K562 (cell line): ENCODE measurements around the gene NTRK1. TPM values are rescaled to one million over a fixed set of nuclear protein-coding genes. Genes with fewer than 3 reads are reported as not detected.

Experiments used
- CBFA2T3 ChIP-seq: fragments of 450-650 bp; IDR thresholded peaks from 2 replicates; pipeline ENCODE4 v1.6.1; 2017
- ESRRB ChIP-seq: fragments of 250-450 bp; sonication (Bioruptor Pico); IDR thresholded peaks from 2 replicates; pipeline ENCODE4 v1.5.0; 2020; ENCODE audit warnings: mild to moderate bottlenecking, moderate library complexity, borderline replicate concordance
- FOSL1 ChIP-seq: fragments of 200-800 bp; sonication (Bioruptor generic); conservative IDR thresholded peaks from 2 replicates; pipeline ENCODE4 v1.6.1; 2016; ENCODE audit warnings: missing genetic modification characterization, missing compliant biosample characterization
- GTF2E2 ChIP-seq: fragments of 200-800 bp; sonication (Bioruptor generic); IDR thresholded peaks from 2 replicates; pipeline ENCODE4 v1.6.1; 2016; ENCODE audit warnings: missing genetic modification characterization, missing compliant biosample characterization
- NFRKB ChIP-seq: fragments of 450-650 bp; IDR thresholded peaks from 2 replicates; pipeline ENCODE4 v1.6.1; 2016; ENCODE audit warnings: low read depth
- NONO ChIP-seq, 2 experiments: fragments of 200-400 bp in 1 of 2; fragments of 450-650 bp in 1 of 2; formaldehyde crosslinking in 1 of 2; IDR thresholded peaks; 2 replicates each; pipeline ENCODE4 v1.6.1; 2017; ENCODE audit warnings: low read depth in 2 of 2, mild to moderate bottlenecking in 2 of 2, moderate library complexity in 2 of 2, low read length in 1 of 2
- RCOR1 ChIP-seq, 2 experiments: IDR thresholded peaks; 2 replicates each; pipeline ENCODE4 v1.6.1; 2012; ENCODE audit warnings: low read depth in 2 of 2, low read length in 2 of 2, borderline replicate concordance in 1 of 2, improper control_type of control experiment in 1 of 2
- SAP30 ChIP-seq: fragments of 200-600 bp; sonication (generic); IDR thresholded peaks from 2 replicates; pipeline ENCODE4 v1.6.1; 2012; ENCODE audit warnings: borderline replicate concordance, low read depth, mild to moderate bottlenecking, moderate library complexity, low read length, control low read depth, inconsistent platforms; ENCODE audit not compliant: insufficient read depth, poor library complexity, severe bottlenecking
- SOX6 ChIP-seq: fragments of 450-650 bp; IDR thresholded peaks from 2 replicates; pipeline ENCODE4 v1.6.1; 2014; ENCODE audit warnings: mild to moderate bottlenecking
- SREBF2 ChIP-seq: sonication (generic); formaldehyde crosslinking; IDR thresholded peaks from 2 replicates; pipeline ENCODE4 v1.4.0; 2020; ENCODE audit warnings: mild to moderate bottlenecking, missing genetic modification reagents
- STAG1 ChIP-seq: sonication (generic); formaldehyde crosslinking; IDR thresholded peaks from 2 replicates; pipeline ENCODE4 v1.5.0; 2020; ENCODE audit warnings: missing genetic modification reagents, borderline replicate concordance
- ZBTB7A ChIP-seq: IDR thresholded peaks from 2 replicates; pipeline ENCODE4 v1.6.1; 2011; ENCODE audit warnings: low read depth, mild to moderate bottlenecking, low read length, moderate library complexity, borderline replicate concordance; ENCODE audit not compliant: control insufficient read depth
- ZNF551 ChIP-seq: fragments of 250-450 bp; sonication (Bioruptor Pico); IDR thresholded peaks from 2 replicates; pipeline ENCODE4 v1.5.0; 2021; ENCODE audit warnings: mild to moderate bottlenecking, moderate library complexity
- ZNF766 ChIP-seq: fragments of 200-800 bp; sonication (Bioruptor generic); conservative IDR thresholded peaks from 2 replicates; pipeline ENCODE4 v1.6.1; 2016; ENCODE audit warnings: missing genetic modification characterization, missing compliant biosample characterization
- polyA plus RNA-seq, 8 experiments: library from polyadenylated mRNA; depleted of rRNA in 4 of 8; stranded (reverse) in 5 of 8; unstranded in 3 of 8; fragments of >200 nt; fragmentation: Nextera tagmentation in 2 of 8; fragmentation: Illumina TruSeq in 1 of 8; extraction: Ambion mirVana in 2 of 8; extraction: Trizol in 1 of 8; gene quantifications; 2 replicates each; pipeline versions ENCODE4 v1.2.1 to v1.2.3, GENCODE V29; 2011 to 2014; ENCODE audit warnings: inconsistent platforms in 1 of 8, missing spikeins in 1 of 8
- total RNA-seq, 7 experiments: library from RNA; depleted of rRNA in 6 of 7; stranded (reverse); fragments of >200 nt in 6 of 7; fragmentation: Illumina TruSeq in 2 of 7; extraction: Trizol in 2 of 7; gene quantifications; 2 replicates each; pipeline versions ENCODE4 v1.2.1 to v1.2.3, GENCODE V29; 2011 to 2021; ENCODE audit warnings: low replicate concordance in 1 of 7
- TF ChIP-seq, protein P1 (sequence below): fragments of 450-650 bp; formaldehyde crosslinking; IDR thresholded peaks from 2 replicates; pipeline ENCODE4 v1.4.0; 2020; ENCODE audit warnings: mild to moderate bottlenecking, moderate library complexity
- TF ChIP-seq, protein P2 (sequence below): fragments of 450-650 bp; formaldehyde crosslinking; IDR thresholded peaks from 2 replicates; pipeline ENCODE4 v1.4.0; 2020; ENCODE audit warnings: mild to moderate bottlenecking, moderate library complexity
- TF ChIP-seq, protein P3 (sequence below): fragments of 450-650 bp; IDR thresholded peaks from 2 replicates; pipeline ENCODE4 v1.6.1; 2014; ENCODE audit warnings: low read depth, mild to moderate bottlenecking, moderate library complexity, borderline replicate concordance
- TF ChIP-seq, protein P4 (sequence below): sonication (generic); formaldehyde crosslinking; IDR thresholded peaks from 2 replicates; pipeline ENCODE4 v1.8.0; 2022; ENCODE audit warnings: missing genetic modification reagents, mild to moderate bottlenecking, moderate library complexity, borderline replicate concordance
- TF ChIP-seq, protein P5 (sequence below): fragments of 250-450 bp; sonication (Bioruptor Pico); IDR thresholded peaks from 2 replicates; pipeline ENCODE4 v1.8.0; 2021; ENCODE audit warnings: moderate library complexity, mild to moderate bottlenecking, inconsistent platforms

NTRK1 gene
- total and polyA plus RNA-seq, 9 of the 15 experiments (the other 6 are each of a cell fraction or from before 2014, with no cell fraction given), result 0.46 to 30.0 (median 7.9) TPM

DNA sequence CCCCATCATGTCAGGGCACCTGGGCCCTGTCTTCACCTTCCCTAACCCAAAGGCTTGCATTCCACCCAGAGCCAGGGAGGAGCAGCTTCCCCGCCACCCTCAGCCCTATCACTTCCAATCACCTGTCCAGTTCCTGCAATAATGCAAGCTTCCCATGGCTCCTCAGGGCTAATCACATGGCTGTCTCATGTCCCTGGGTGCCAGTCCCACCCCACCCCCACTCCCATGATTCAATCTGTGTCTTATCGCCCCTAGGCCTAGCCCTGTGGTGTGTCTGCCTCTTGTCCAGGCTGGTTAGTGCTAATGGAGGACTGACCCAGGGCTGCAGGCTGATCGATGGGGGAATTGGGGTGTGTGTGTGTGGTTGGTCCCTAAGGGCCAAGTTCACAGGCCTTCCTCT is 21.9 kb downstream of the NTRK1 start (continued):
- TF ChIP-seq, protein P1, sequence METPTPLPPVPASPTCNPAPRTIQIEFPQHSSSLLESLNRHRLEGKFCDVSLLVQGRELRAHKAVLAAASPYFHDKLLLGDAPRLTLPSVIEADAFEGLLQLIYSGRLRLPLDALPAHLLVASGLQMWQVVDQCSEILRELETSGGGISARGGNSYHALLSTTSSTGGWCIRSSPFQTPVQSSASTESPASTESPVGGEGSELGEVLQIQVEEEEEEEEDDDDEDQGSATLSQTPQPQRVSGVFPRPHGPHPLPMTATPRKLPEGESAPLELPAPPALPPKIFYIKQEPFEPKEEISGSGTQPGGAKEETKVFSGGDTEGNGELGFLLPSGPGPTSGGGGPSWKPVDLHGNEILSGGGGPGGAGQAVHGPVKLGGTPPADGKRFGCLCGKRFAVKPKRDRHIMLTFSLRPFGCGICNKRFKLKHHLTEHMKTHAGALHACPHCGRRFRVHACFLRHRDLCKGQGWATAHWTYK (CRISPR knock-in tag), result no peak
- TF ChIP-seq ZBTB7A (no peak), RCOR1 (IDR thresholded peaks at IDR 0.05; ENCODE audit: borderline replicate concordance in 1 of 2, low read depth in 2 of 2, low read length in 2 of 2) (peak in 1 of 2 experiments; percentile 75; a peak in 1 of 4 replicates), CBFA2T3 (peak; percentile 69), SOX6 (peak; percentile 43; the same call in 1 of the 2 replicates), GTF2E2 (tag) (no peak), ZNF551 (no peak), ESRRB (CRISPR knock-in tag) (no peak), STAG1 (no peak), FOSL1 (tag) (peak; percentile 49), ZNF766 (0 out of 2 replicates have a peak, but pooled peaks have one; percentile 53), NONO (IDR thresholded peaks at IDR 0.05; ENCODE audit: low read depth in 2 of 2, low read length in 1 of 2) (no peak), NFRKB (no peak), SREBF2 (CRISPR knock-in tag) (no peak), SAP30 (no peak)
- TF ChIP-seq, protein P2, sequence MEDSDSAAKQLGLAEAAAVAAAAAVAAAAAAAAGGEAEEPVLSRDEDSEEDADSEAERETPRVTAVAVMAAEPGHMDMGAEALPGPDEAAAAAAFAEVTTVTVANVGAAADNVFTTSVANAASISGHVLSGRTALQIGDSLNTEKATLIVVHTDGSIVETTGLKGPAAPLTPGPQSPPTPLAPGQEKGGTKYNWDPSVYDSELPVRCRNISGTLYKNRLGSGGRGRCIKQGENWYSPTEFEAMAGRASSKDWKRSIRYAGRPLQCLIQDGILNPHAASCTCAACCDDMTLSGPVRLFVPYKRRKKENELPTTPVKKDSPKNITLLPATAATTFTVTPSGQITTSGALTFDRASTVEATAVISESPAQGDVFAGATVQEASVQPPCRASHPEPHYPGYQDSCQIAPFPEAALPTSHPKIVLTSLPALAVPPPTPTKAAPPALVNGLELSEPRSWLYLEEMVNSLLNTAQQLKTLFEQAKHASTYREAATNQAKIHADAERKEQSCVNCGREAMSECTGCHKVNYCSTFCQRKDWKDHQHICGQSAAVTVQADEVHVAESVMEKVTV (CRISPR knock-in tag), result no peak
- TF ChIP-seq, protein P3, sequence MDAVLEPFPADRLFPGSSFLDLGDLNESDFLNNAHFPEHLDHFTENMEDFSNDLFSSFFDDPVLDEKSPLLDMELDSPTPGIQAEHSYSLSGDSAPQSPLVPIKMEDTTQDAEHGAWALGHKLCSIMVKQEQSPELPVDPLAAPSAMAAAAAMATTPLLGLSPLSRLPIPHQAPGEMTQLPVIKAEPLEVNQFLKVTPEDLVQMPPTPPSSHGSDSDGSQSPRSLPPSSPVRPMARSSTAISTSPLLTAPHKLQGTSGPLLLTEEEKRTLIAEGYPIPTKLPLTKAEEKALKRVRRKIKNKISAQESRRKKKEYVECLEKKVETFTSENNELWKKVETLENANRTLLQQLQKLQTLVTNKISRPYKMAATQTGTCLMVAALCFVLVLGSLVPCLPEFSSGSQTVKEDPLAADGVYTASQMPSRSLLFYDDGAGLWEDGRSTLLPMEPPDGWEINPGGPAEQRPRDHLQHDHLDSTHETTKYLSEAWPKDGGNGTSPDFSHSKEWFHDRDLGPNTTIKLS, result no peak
- TF ChIP-seq, protein P4, sequence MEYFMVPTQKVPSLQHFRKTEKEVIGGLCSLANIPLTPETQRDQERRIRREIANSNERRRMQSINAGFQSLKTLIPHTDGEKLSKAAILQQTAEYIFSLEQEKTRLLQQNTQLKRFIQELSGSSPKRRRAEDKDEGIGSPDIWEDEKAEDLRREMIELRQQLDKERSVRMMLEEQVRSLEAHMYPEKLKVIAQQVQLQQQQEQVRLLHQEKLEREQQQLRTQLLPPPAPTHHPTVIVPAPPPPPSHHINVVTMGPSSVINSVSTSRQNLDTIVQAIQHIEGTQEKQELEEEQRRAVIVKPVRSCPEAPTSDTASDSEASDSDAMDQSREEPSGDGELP (CRISPR knock-in tag), result peak; percentile 59; the same call in 1 of the 2 replicates
- TF ChIP-seq, protein P5, sequence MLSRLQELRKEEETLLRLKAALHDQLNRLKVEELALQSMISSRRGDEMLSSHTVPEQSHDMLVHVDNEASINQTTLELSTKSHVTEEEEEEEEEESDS (CRISPR knock-in tag), result no peak
